Kidney tubule cell (primary cell): ENCODE data around the gene S100A3.
A peak's percentile ranks its signal among the peaks of the same experiment; 100 is the strongest.
"Not testable (repeated sequence)": the region's sequence is repeated elsewhere in the genome, so short reads cannot be mapped to it uniquely, and the experiment has no call there.

Source experiments
- DNase-seq: peaks from one replicate; pipeline ENCODE4 v3.0.0-alpha.2; 2018; ENCODE audit warnings: low spot score

S100A3 gene

DNA sequence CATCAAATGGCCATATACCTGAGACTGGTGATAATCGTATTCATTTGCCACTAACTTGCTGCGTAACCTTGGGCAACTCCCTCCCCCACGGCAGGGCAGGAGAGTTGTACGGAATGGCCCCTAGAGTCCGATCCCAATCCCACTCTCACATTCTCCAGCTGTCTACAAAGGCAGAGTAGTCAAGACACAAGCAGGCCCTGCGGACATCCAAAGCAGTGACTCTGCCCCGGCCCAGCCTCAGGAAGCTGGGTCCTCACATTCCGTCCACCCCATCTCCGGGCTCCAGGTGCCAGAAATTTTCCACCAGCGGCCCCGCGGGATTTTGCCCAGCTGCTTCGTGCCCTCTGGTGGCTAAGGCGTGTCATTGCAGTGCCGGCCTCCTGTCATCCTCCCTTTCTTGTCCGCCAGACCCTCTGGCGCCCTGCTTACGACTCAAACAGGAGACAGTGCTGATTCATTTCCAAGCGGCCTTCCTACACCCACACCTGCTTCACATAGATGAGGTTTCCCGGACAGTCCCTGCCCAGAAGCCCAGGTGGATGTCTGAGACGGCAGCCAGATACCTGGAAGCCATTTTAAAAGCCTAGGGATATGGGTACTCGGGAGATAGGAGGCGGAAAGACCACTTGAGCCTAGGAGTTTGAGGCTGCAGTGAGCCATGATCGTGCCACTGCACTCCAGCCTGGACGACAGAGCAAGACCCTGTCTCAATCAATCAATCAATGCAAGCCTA, 19.5 kb upstream of the S100A3 start:
- peak; percentile 97 for DNase-seq

DNA sequence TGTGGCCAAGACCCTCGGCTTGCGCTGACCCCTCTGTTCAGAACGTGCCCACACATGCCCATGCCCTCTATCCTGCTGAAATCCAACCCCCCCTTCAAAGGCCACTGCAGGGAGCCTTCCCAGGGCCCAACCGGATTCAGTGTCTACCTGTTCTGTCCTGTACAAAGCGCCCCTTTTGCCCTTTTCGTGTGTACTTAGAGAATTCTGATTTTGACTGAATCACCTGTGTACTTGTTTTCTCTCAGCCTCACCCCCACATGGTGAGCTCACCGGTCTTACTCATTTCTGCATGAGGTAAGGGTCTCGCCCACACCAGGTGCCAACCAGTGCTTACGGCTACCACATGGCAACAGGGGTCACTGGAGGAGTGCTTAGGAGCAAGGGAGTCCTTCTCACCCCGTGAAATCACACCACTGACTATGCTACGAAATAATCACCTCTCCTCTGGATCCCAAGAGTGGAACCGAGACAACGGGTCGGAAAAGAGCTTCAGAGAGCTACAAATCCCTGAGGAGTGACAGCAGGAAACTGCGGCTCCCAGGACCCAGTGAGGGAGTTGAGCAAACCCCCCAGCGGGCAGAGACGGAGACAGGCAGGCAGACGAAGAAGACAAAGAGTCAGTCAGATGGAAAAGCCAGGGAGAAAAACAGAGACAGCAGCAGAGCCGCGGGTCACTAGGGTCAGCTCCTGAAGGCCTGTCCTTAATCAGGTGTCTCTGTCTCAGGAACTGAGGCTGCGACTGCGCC, 18.7 kb upstream of the S100A3 start:
- peak; percentile 99 for DNase-seq

DNA sequence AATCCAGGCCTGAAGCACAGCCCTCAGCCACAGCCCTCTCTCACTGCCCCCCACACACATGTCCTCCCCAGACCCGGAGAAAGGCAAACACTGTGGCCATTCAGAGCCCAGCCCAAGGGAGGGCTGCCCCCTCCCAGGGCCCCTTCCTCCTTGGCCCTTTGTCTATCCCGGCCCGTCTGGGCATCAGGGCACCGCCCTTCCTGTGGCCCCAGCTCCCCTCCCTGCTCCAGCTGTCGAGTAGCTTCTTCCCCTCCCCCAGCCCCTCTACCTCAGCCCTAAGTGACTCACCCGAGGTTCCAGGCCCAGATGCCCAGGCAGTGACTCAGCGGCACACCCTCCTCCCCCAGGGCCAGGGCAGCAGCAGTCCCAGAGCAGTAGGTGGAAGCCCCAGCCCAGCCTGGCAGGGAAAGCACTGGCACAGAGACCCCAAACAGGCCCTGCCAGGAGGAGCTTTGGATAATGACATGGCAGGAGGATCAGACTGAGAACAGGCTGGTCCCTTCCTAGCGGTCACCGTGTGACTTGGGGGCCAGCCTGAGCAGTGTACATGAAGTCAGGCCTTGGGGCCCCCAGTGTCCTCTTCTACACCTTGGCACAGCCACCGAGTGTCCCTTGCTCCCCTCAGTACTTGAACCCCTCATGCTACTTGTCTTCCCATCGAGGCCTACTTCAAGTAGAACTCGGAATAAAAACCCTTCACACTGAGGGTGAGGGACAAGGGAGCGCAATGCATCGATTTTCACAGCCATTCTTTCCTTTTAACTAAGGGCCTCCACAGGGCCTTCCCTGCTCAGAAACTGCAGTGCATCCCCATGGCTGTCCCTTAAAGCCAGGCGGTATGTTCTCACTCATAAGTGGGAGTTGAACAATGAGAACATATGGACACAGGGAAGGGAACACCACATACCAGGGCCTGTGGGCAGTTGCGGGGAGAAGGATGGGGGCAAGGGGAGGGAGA, 17.6 kb upstream of the S100A3 start:
- DNase-seq: peak; percentile 99

DNA sequence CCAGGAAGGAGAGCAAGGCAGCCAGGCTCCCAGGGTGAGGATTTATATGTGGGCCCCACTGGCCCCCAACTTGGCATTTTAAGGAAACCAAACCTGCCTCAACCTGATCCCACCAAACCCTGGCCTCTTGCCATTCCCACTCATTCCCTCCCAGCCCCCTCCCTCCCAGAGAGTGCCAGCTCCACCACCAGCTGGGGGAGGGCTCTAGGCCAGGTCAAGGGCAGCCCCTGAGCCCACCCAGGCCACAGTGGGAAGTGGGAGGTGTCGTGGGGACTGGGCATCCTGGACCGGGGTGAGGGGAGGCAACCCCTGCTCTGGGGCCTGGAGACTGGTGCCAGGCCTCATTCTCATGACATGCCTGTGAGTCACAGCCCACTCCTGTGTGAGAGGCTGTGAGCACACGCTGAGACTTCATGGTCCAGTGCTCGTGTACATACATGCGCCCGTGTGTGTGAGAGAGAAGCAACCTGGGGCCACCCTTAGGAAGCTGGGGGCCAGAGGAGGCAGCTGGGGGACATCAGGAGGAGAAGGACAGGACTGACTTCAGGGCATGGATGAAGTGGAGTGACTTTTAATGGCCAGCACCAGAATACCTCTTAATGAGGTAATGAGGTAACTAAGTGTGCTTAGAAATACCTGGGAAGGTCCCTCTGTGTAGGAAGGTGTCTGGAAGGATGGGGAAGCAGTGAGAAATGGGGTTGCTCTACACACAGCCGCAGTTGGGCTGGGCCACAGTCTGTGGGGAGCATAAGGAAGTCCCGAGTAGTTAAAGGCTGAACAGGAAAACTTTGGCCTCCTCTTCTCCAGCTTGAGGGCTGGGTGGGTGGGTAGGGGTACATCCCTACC, 16.7 kb upstream of the S100A3 start, which contains the start of gene S100A2:
TSS of gene S100A2 (minus strand) at position 316 of the 846 bp plus-strand sequence. CDS start 1,967 bp downstream, outside the sequence.
- peak; percentile 99 for DNase-seq

DNA sequence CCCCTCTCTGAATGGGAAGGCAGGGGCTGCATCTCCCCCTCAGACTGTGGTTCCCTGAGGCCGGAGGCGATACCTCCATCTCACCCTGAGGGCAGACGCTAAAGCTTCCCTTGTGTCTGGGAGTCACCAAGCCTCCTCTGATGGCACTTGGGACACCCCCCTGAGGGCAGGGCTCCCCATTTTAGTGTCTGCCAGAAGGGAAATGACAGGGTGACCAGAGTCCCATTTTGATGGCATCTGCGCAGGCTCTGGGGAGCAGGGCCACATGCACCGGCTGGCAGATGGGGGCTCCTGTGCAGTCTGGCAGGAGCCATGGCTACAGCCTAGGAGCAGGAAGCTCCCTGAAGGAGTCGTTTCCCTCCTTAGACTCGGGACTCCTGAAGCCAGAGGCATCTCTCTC, 14.9 kb upstream of the S100A3 start:
- no peak for DNase-seq

DNA sequence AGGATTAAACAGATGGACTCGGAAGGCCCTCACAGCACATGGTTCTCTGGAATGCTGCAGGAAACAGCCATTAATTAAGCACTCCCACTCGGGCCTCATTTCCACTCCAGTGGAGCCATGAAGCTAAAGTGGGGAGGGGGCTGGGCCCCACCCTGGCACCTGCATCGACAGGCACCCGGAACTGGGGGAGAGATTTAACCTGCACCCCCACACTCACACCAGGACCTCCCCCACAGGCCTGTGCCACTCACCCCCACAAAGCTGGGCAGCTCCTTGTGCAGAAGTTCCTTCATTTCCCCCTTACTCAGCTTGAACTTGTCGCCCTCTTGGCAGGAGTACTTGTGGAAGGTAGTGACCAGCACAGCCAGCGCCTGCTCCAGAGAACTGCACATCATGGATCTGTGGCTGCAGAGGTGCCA, 14.4 kb upstream of the S100A3 start:
- no peak for DNase-seq

DNA sequence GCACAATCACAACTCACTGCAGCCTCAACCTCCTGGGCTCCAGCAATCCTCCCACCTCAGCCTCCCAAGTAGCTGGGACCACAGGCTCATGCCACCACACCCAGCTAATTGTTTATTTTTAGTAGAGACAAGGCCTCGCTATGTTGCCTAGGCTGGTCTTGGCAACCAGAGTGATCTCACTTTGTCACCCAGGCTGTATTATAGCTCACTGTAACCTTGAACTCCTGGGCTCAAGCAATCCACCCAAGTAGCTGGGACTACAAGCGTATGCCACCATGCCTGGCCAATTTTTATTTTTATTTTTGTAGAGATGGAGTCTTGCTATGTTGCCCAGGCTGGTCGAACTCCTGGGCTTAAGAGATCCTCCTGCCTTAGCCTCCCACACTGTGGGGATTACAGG, 13.0 kb upstream of the S100A3 start:
- not testable (repeated sequence) for DNase-seq

DNA sequence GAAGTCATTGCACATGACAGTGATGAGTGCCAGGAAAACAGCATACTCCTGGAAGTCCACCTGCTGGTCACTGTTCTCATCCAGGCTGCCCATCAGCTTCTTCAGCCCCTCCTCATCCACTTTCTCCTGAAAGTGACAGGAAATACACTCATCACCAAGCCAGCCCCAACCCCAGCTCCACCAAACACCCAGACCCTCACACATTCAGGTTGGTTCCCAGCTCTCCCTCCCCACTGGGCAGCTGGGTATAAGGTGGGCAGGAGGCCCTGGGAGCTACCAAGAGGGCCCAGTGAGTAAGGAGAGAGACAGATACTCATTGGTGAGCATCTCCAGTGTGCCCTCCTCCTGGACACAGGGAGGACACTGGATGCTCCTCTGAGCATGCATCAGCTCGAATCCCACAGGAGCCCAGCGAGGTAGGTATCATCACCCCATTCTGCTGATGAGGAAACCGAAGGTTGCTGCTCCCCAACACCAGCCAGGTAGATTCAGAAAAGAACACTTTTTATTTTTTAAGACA, 12.5 kb upstream of the S100A3 start:
- DNase-seq: no peak

DNA sequence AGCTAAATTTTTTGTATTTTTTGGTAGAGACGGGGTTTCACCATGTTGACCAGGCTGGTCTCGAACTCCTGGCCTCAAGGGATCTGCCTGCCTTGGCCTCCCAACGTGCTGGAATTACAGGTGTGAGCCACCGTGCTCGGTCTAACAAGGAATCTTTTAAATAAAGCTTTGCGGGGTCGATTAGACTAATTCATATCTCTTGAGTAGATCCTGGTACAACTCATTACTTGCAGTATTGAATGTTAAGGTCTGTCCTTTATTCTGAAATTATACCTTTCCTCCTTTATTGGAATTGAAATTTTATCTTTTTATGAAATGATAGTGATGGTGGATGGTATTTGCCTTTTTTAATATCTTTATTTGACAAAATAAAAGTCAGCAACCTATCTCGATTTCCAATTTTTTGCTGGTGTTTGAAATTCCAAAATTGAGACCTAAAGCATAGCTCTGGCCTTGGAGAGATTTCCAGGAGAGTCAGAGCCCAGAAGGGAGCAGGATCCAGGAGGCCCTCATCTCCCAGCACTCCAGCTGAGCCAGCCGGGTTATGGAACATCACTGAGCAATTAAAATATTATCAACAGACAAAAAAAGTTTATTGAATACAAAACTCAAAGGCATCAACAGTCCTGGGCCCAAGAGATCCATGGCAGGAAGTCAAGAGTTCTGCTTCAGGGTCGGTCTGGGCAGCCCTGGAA, 11.9 kb upstream of the S100A3 start:
- no peak for DNase-seq

DNA sequence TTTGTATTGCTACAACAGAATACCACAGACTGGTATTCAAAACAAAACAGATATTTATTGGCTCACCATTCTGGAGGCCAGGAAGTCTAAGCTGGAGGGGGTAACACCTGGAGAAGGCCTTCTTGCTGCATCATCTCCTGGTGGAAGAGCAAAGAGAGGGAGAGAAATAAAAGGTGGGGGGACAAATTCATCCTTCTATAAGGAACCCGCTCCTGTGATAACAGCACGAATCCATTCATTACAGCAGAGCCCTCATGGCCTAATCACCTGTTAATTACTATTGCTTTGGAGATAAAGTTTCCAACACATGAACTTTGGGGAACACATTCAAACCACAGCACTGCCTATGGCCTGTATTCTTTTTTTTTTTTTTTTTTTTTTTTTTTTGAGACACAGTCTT, 11.2 kb upstream of the S100A3 start:
- DNase-seq: no peak

DNA sequence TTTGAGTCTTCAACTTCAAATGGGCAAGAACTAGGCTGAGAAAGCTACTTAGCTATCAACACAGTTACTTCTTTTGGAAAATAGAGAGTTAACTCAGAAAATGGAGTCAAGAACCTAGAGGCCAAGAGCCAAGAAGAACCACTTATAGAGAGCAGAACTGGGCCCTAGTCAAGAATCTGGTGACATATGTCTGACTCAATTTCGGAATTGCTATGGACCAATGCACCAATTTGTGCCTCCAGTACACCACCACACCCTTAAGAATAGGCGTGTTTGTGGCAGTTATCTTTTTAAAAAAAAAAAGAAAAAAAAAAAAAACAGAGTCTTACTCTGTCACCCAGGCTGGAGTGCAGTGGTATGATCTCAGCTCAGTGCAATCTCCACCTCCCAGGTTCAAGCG, 8.8 kb upstream of the S100A3 start:
- no peak for DNase-seq

DNA sequence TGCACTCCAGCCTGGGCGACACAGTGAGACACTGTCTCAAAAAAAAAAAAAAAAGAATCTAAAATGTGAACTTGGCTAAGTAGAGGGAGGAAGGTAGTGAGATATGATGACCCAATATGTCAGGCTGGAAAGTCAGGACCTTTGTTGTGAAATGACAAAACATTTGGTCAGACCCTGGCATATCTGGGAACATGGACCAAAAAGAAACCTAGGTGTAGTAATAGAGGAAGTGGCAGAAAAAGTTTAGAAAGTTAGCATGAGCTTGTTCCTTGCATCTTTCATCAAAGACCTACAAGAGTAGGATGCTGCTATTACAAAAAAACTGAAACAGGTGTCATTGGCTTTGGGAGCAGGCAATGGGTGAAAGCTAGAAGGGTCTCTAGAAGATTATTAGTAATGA, 7.3 kb upstream of the S100A3 start:
- DNase-seq: no peak

DNA sequence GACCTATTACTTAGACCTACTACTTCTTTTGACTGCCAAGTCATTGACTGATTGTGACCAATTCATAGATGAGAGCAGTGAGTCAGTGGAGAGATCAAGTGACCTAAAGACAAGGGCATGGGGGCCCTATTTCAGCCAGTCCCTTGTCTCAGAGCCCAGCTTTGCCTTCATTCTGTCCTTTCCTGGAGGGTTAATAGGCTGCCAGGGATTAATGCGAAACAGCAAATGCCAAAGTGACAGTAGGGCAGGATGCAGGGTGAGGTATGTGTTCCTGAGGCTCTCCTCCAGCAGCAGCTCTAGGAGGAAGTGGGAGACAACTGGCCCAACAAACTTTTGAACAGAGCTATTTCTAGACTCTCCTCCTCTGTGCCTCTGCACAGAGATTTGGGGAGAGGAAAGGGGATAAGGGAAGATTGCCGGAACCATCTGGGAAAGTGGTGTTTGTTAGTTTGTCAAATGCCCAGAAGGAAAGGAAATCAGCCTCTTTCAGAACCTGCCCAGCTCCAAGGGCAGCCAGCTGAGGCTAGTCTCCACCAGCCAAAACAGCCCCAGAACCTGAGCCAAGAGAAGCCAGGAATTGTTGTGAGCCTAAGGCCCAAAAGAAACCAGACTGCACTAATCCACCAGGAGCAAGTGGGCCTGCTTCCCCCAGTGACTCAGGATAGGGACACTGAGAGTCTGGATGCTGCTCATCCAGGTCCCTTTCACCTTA, 4.9 kb upstream of the S100A3 start:
- peak; percentile 50 for DNase-seq

DNA sequence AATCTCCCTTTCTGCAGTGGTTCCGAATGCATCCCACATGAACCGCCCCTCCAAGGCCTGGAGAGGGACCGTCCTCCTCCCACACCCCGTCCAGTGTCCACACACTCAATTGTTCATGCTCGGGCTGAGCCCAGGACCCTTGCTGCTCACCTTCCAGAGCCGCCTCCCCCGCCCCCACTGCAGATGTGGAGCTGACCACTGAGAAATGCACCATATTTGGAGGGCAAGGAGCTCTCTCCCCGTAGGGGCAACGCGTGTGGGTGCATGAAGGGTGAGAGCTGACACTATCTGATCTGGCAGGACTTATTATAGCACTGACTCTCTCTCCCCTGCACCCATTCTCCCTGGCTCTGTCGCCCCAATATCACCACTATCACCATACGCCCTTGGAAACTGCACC, 4.0 kb upstream of the S100A3 start:
- DNase-seq: no peak

DNA sequence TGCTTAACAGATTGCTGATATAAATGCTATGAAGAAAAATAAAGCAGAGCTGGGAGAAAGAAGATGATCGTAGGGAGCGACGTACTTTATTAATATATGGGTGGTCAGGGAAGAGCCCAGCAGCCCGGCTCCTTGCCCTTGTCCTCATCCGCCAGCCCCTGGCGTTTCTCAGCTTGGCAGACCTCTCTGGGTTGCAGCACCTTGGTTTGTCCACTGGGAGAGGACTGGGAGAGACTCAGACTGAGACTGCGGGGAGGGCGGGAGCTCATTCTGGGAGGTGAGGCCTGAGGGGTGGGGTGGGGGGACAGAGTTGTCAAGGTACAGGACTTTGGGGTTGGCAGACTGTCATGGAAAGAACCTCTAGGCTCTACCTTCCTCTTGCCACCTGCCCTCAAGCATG, 3.3 kb upstream of the S100A3 start:
- no peak for DNase-seq

DNA sequence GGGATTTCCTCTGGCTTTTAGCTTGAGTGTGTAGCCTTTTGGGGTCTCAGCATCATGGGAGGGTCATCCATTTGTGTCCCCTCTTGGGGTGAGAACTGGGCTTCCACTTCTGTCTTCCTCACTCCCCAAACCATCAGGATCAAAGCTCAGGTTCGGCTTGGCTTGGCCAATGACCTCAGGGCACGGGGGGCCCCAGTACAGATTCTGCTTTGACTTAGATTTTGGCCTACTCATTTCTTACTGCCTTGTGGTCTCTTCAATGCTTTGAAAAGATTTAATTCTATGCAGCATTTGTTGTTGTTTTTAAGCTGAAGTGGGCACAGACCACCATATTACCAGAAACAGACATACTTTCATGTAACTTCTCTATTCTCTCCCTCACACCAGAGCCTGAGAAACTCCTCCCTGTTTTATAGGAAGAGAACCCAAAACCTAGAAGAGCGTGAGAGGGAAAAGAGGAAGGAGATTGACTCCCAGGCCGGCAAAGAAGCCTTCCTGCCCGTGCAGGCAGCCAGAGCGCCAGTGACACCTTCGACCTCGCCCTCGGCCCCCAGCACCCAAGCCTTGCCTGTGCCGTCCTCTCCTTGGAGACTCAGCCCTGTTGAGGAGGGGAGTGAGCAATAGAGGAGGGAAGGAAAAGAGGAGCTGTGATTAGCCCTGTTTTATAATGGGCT, 1.9 kb upstream of the S100A3 start:
- no peak for DNase-seq

DNA sequence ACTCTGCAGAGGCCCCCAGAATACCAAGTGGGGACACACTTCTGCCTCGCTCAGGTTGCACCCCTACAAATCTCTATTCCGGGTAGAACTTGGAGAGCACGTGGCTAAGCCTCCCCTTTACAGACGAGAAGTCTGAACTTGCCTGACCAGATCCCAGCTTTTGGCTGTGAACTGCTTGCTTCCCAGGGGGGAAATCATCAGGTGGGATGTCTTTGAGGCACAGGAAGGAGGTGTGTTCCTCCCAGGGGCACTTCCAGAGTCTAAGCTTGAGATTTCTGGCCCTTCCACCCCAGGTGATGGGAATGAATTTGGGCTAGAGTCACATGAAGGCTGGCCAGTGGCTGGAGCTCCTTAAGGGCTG, 1.3 kb upstream of the S100A3 start:
- DNase-seq: no peak

DNA sequence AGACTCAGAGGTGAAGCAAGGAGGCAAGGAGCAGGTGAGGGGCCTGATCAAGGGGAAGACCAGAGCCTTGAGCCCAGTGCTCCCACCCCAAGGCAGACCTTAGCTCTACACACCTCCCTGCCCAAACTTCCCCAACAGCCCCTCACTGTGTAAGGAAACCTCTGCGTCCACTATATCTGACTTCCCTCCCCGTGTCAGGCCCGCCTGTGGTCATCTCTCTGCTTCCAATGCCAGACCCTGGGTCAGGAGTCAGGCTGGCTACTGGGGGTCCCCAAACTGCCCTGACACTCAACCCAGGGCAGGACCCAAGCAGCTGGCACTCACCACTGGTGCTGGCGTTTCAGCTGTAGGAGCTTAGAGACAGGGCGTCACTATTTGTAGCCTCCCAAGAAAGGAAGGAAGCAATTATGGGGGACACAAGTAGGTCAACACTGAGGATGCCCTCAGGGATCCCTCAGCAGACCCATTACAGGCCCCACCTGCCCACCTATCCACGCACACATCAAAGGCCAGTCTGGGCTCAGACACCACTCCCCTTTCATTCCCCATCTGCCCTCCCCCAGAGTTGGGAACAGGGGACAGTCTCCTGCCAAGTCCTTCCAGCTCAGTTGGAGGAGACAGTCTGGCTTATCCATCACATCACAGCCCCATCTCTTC, 811 bp upstream of the S100A3 start:
- DNase-seq: no peak
